Fibroblast of lung (primary cell): ENCODE results near the gene WTIP.

Source experiments
- EZH2 ChIP-seq: IDR thresholded peaks from 2 replicates; pipeline ENCODE4 v1.5.1; 2012; ENCODE audit warnings: low read length, control low read depth, mild to moderate bottlenecking; ENCODE audit errors: missing control alignments
- TF ChIP-seq, protein P1 (sequence below), 2 donors: IDR thresholded peaks in 1 of 2; conservative IDR thresholded peaks in 1 of 2; 1 replicate in 1 of 2; 2 replicates in 1 of 2; pipeline ENCODE4 v1.5.1; 2011 to 2012; ENCODE audit warnings: low read length in 2 of 2, control low read depth in 1 of 2, inconsistent platforms in 1 of 2, low read depth in 1 of 2, mild to moderate bottlenecking in 1 of 2

DNA sequence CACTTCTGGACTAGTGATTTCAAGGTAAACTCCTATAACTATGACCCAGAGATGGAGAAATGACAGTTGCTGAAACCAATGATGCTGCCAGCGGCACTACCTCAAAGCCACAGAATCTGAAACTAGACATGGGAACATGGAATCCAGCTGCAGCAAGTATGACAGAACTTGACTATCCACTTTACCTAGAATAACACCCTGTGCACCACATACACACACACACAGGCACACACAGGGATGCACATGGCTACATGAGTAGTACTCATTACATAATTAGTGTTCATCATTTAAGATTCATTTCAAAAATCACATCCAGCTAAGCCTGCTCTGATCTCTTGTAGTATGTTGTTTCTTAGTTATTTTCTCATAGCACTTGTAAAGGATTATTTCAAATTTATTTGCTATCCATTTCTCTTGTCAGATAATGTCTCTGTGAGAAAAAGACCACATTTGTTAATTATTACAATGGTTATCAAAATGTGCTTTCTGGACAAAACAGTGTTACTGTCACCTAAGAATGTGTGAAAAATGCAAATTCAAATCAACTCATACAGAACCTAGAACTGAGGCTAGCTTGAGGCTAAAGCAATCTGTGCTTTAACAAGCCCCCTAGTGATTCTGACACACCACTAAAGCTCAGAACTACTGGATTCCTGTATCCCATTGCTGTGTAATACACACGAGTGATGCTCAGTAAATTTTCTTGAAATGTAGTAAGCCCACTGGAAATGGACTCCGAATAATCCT is 59.4 kb downstream of the WTIP start:
- TF ChIP-seq, protein P1, sequence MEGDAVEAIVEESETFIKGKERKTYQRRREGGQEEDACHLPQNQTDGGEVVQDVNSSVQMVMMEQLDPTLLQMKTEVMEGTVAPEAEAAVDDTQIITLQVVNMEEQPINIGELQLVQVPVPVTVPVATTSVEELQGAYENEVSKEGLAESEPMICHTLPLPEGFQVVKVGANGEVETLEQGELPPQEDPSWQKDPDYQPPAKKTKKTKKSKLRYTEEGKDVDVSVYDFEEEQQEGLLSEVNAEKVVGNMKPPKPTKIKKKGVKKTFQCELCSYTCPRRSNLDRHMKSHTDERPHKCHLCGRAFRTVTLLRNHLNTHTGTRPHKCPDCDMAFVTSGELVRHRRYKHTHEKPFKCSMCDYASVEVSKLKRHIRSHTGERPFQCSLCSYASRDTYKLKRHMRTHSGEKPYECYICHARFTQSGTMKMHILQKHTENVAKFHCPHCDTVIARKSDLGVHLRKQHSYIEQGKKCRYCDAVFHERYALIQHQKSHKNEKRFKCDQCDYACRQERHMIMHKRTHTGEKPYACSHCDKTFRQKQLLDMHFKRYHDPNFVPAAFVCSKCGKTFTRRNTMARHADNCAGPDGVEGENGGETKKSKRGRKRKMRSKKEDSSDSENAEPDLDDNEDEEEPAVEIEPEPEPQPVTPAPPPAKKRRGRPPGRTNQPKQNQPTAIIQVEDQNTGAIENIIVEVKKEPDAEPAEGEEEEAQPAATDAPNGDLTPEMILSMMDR (conservative IDR thresholded peaks at IDR 0.05 in 1 of 2, IDR thresholded peaks at IDR 0.05 in 1 of 2; ENCODE audit: low read depth in 1 of 2, low read length in 2 of 2) = no peak
- TF ChIP-seq EZH2 = no peak
